GM12872 (cell line): Measurements from ENCODE around the gene CBFA2T3.

ENCODE experiments used
- CTCF ChIP-seq: IDR thresholded peaks from 3 replicates; pipeline ENCODE4 v1.5.1; 2011; ENCODE audit warnings: low read depth, mild to moderate bottlenecking, low read length, moderate library complexity; ENCODE audit not compliant: insufficient read depth

Gene CBFA2T3

GRCh38 chr16:88914750-88915368, 62.1 kb downstream of the CBFA2T3 start:
- no peak for TF ChIP-seq CTCF

DNA sequence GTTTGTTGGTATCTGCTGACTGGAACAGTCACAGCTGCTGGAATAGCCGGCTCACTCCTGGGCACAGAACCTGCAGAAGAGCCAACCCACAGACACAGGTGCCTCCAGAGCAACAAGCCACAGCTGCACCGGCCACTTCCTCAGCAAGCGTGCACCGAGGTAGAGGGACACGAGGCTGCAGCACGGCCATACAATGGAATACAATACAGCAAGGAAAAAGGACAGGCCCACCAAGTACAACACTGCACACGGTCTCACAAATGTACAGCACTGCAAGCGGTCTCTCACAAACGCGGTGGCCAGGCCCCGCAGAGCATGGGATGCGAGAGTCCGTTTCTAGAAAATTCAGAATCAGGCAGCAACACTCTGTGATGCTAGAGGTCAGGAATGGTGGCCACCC, 63.1 kb downstream of the CBFA2T3 start:
- no peak for TF ChIP-seq CTCF

- TF ChIP-seq CTCF, result no peak
Observed at GRCh38 chr16:88913001-88913612, 63.9 kb downstream of the CBFA2T3 start.

- no peak for TF ChIP-seq CTCF
Observed at GRCh38 chr16:88912556-88912955, 64.5 kb downstream of the CBFA2T3 start.

DNA sequence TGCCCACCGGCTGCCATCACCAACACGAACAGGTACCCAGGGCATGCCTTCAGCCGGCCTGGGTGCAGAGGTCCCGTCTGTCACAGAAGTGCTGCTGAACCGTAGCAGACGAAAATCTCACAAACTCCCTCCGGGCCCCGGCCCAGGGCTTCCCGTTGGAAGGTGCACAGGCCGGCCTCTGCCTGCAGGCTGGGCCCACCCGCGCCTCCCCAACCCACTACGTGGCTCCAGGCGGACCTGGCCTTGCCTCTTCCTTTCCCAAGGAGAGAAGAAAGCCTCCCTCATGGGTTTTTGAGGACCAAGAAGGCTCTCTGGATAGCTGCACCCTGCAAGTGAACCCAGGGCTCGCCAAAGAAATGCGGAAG, 65.1 kb downstream of the CBFA2T3 start:
- TF ChIP-seq CTCF, result no peak

- TF ChIP-seq CTCF, result no peak
Observed at GRCh38 chr16:88911136-88911945, 65.7 kb downstream of the CBFA2T3 start.

- TF ChIP-seq CTCF, result no peak
Observed at GRCh38 chr16:88910284-88911135, 66.5 kb downstream of the CBFA2T3 start.
